IMR-90 (cell line): ENCODE data around the gene NKIRAS1. TPM values are rescaled to one million over a fixed set of nuclear protein-coding genes. Genes with fewer than 3 reads are reported as not detected.

Experiments used
- ATAC-seq: fragments of 200-7000 bp; cut with Tn5 transposase; 2 replicates; pipeline ENCODE4 v1.9.1; 2020; ENCODE audit warnings: low read depth, mild to moderate bottlenecking, moderate library complexity
- BruUV-seq: library from RNA; stranded (reverse); fragments of 400-500 nt; replicated peaks from 2 replicates; lab custom pipeline; 2021; lab: Mats Ljungman, UMichigan
- CTCF ChIA-PET: fragments of 300-600 bp; formaldehyde crosslinking; extraction: SDS; loops from one replicate; lab custom pipeline; 2021; ENCODE audit warnings: antibody characterized with exemption; lab: Yijun Ruan, JAX
- POLR2A ChIA-PET: fragments of 300-600 bp; sonication (Branson Sonifier 250); formaldehyde crosslinking; loops from one replicate; lab custom pipeline; 2022; ENCODE audit warnings: antibody characterized with exemption; ENCODE audit not compliant: unreplicated experiment; lab: Charles Lee
- DNase-seq: peaks from one replicate; pipeline ENCODE4 v3.0.0; 2013
- H2AFZ ChIP-seq: replicated peaks from 2 replicates; pipeline ENCODE3; 2013; ENCODE audit warnings: low read length, mild to moderate bottlenecking; ENCODE audit not compliant: poor library complexity
- H2AK5ac ChIP-seq: 2 replicates; pipeline ENCODE4 v1.6.1; 2013; ENCODE audit warnings: low read depth, low read length, inconsistent platforms
- H2AK9ac ChIP-seq: replicated peaks from 2 replicates; pipeline ENCODE3; 2013; ENCODE audit warnings: mild to moderate bottlenecking, low read depth, low read length, moderate library complexity; ENCODE audit not compliant: poor library complexity
- H2BK120ac ChIP-seq: 2 replicates; pipeline ENCODE4 v1.6.1; 2013; ENCODE audit warnings: low read depth, low read length, inconsistent platforms
- H2BK15ac ChIP-seq: 3 replicates; pipeline ENCODE4 v1.6.1; 2013; ENCODE audit warnings: low read depth, low read length, inconsistent platforms
- H2BK20ac ChIP-seq: 2 replicates; pipeline ENCODE4 v1.6.1; 2013; ENCODE audit warnings: low read depth, mild to moderate bottlenecking, inconsistent platforms, low read length, moderate library complexity
- H2BK5ac ChIP-seq: 2 replicates; pipeline ENCODE4 v1.6.1; 2013; ENCODE audit warnings: mild to moderate bottlenecking, low read depth, low read length, inconsistent platforms; ENCODE audit not compliant: poor library complexity, severe bottlenecking
- H3K14ac ChIP-seq: replicated peaks from 2 replicates; pipeline ENCODE4 v1.6.1; 2013; ENCODE audit warnings: low read depth, low read length, inconsistent platforms
- H3K18ac ChIP-seq: 2 replicates; pipeline ENCODE4 v1.6.1; 2013; ENCODE audit warnings: low read depth, low read length, control low read depth
- H3K23ac ChIP-seq: 2 replicates; pipeline ENCODE4 v1.6.1; 2013; ENCODE audit warnings: low read depth, low read length, inconsistent platforms
- H3K27ac ChIP-seq: 2 replicates; pipeline ENCODE4 v1.5.1; 2013; ENCODE audit warnings: mild to moderate bottlenecking, control low read depth, low read length; ENCODE audit not compliant: insufficient read depth
- H3K27me3 ChIP-seq: 2 replicates; pipeline ENCODE4 v1.6.1; 2013; ENCODE audit warnings: low read length; ENCODE audit not compliant: control insufficient read depth, insufficient read depth
- H3K36me3 ChIP-seq: 2 replicates; pipeline ENCODE4 v1.6.1; 2013; ENCODE audit warnings: low read length, mixed read lengths; ENCODE audit not compliant: control insufficient read depth, insufficient read depth
- H3K4ac ChIP-seq: 2 replicates; pipeline ENCODE4 v1.6.1; 2013; ENCODE audit warnings: low read depth, low read length, inconsistent platforms
- H3K4me1 ChIP-seq: 2 replicates; pipeline ENCODE4 v1.6.1; 2013; ENCODE audit warnings: low read length, mixed read lengths; ENCODE audit not compliant: control insufficient read depth, insufficient read depth
- H3K4me2 ChIP-seq: 2 replicates; pipeline ENCODE4 v1.6.1; 2013; ENCODE audit warnings: low read depth, mild to moderate bottlenecking, control low read depth, low read length, moderate library complexity
- H3K4me3 ChIP-seq: 2 replicates; pipeline ENCODE4 v1.5.1; 2013; ENCODE audit warnings: low read depth, mild to moderate bottlenecking, control low read depth, low read length, moderate library complexity; ENCODE audit not compliant: insufficient read depth
- H3K56ac ChIP-seq: 2 replicates; pipeline ENCODE4 v1.6.1; 2013; ENCODE audit warnings: low read length, inconsistent platforms; ENCODE audit not compliant: insufficient read depth; ENCODE audit errors: extremely low read depth
- H3K79me1 ChIP-seq, 2 experiments: 2 replicates each; pipeline ENCODE4 v1.6.1; 2013; ENCODE audit warnings: low read length in 2 of 2, inconsistent platforms in 1 of 2, low read depth in 1 of 2
- H3K9ac ChIP-seq: 2 replicates; pipeline ENCODE4 v1.6.1; 2013; ENCODE audit warnings: low read depth, low read length, control low read depth
- H3K9me1 ChIP-seq: 2 replicates; pipeline ENCODE4 v1.6.1; 2013; ENCODE audit warnings: low read length, inconsistent platforms; ENCODE audit not compliant: insufficient read depth
- H3K9me3 ChIP-seq: 2 replicates; pipeline ENCODE4 v1.6.1; 2013; ENCODE audit warnings: low read length; ENCODE audit not compliant: control insufficient read depth, insufficient read depth
- H4K20me1 ChIP-seq: 2 replicates; pipeline ENCODE4 v1.6.1; 2013; ENCODE audit warnings: low read length, inconsistent platforms; ENCODE audit not compliant: insufficient read depth
- H4K5ac ChIP-seq: 2 replicates; pipeline ENCODE4 v1.6.1; 2013; ENCODE audit warnings: mild to moderate bottlenecking, low read depth, low read length, control low read depth
- H4K8ac ChIP-seq, 2 experiments: 2 replicates each; pipeline ENCODE4 v1.6.1; 2013; ENCODE audit warnings: low read depth in 2 of 2, low read length in 2 of 2, control low read depth in 1 of 2, inconsistent platforms in 1 of 2
- H4K91ac ChIP-seq: 2 replicates; pipeline ENCODE4 v1.6.1; 2013; ENCODE audit warnings: low read depth, low read length, inconsistent platforms; ENCODE audit not compliant: insufficient read depth
- BHLHE40 ChIP-seq: fragments of 150-350 bp; IDR thresholded peaks from 2 replicates; pipeline ENCODE4 v1.6.1; 2016; ENCODE audit warnings: mild to moderate bottlenecking, low read depth, low read length
- CEBPB ChIP-seq: IDR thresholded peaks from 2 replicates; pipeline ENCODE4 v1.6.1; 2012; ENCODE audit warnings: low read depth, low read length, improper control_type of control experiment
- CHD1 ChIP-seq: IDR thresholded peaks from 2 replicates; pipeline ENCODE4 v1.6.1; 2012; ENCODE audit warnings: low read depth, low read length, improper control_type of control experiment
- CTCF ChIP-seq: conservative IDR thresholded peaks from 2 replicates; pipeline ENCODE4 v1.5.1; 2012; ENCODE audit warnings: mild to moderate bottlenecking, low read depth, low read length, improper control_type of control experiment
- ELK1 ChIP-seq: fragments of 150-350 bp; IDR thresholded peaks from 2 replicates; pipeline ENCODE4 v1.6.1; 2016; ENCODE audit warnings: low read depth, mild to moderate bottlenecking, low read length, moderate library complexity, borderline replicate concordance
- FOS ChIP-seq: fragments of 150-350 bp; IDR thresholded peaks from 2 replicates; pipeline ENCODE4 v1.6.1; 2016; ENCODE audit warnings: low read depth, low read length
- MAFK ChIP-seq: IDR thresholded peaks from 2 replicates; pipeline ENCODE4 v1.6.1; 2012; ENCODE audit warnings: low read depth, low read length, improper control_type of control experiment
- MAZ ChIP-seq: IDR thresholded peaks from 2 replicates; pipeline ENCODE4 v1.6.1; 2012; ENCODE audit warnings: low read depth, mild to moderate bottlenecking, low read length, improper control_type of control experiment, moderate library complexity, borderline replicate concordance
- MXI1 ChIP-seq: IDR thresholded peaks from 2 replicates; pipeline ENCODE4 v1.6.1; 2012; ENCODE audit warnings: low read depth, mild to moderate bottlenecking, low read length, moderate library complexity, borderline replicate concordance
- NFE2L2 ChIP-seq: fragments of 150-350 bp; IDR thresholded peaks from 2 replicates; pipeline ENCODE4 v1.6.1; 2016; ENCODE audit warnings: low read depth, mild to moderate bottlenecking, low read length
- POLR2A ChIP-seq: IDR thresholded peaks from 2 replicates; pipeline ENCODE4 v1.6.1; 2012; ENCODE audit warnings: mild to moderate bottlenecking, low read depth, low read length
- RAD21 ChIP-seq: IDR thresholded peaks from 2 replicates; pipeline ENCODE4 v1.6.1; 2012; ENCODE audit warnings: low read length, improper control_type of control experiment
- RCOR1 ChIP-seq: IDR thresholded peaks from 2 replicates; pipeline ENCODE4 v1.6.1; 2012; ENCODE audit warnings: mild to moderate bottlenecking, low read length, improper control_type of control experiment; ENCODE audit not compliant: insufficient replicate concordance
- RFX5 ChIP-seq: IDR thresholded peaks from 2 replicates; pipeline ENCODE4 v1.8.0; 2012; ENCODE audit warnings: low read depth, mild to moderate bottlenecking, low read length, moderate library complexity
- USF2 ChIP-seq: fragments of 150-350 bp; IDR thresholded peaks from 2 replicates; pipeline ENCODE4 v1.6.1; 2017; ENCODE audit warnings: mild to moderate bottlenecking, antibody characterized with exemption, low read length, low read depth
- WGBS, 2 experiments: methylation state at CpG; one replicate each; pipeline versions ENCODE4 v1.1.5 to v1.1.7; 2013; ENCODE audit warnings: missing lambda C conversion rate in 2 of 2; ENCODE audit not compliant: insufficient read length in 1 of 2; ENCODE audit errors: extremely low coverage in 2 of 2; 5-methylcytosine and 5-hydroxymethylcytosine counted together
- dilution Hi-C: fragments of 300-500 bp; cut with HindIII; formaldehyde crosslinking; loops from one replicate; pipeline ENCODE4 v1.14.3; 2018; ENCODE audit warnings: low sequenced_read_pairs; ENCODE audit not compliant: unreplicated experiment
- in situ Hi-C: fragments of 300-500 bp; cut with MboI; formaldehyde crosslinking; loops from 3 replicates; pipeline ENCODE4 v1.14.3; 2019; ENCODE audit warnings: low sequenced_read_pairs, inconsistent platforms, mixed read lengths
- intact Hi-C: fragments of 100-400 bp; cut with micrococcal nuclease; formaldehyde crosslinking; loops from 2 replicates; pipeline ENCODE4 v1.10.0; 2022
- polyA plus RNA-seq, 3 experiments: library from polyadenylated mRNA; depleted of rRNA; stranded (reverse); fragments of >200 nt; gene quantifications; 2 replicates each; pipeline ENCODE4 v1.2.3, GENCODE V29; 2012; ENCODE audit warnings: low replicate concordance in 1 of 3
- total RNA-seq: library from RNA; depleted of rRNA; stranded (reverse); fragments of >200 nt; gene quantifications from 2 replicates; pipeline ENCODE4 v1.2.3, GENCODE V29; 2012

Gene NKIRAS1
- total and polyA plus RNA-seq, 2 of the 4 experiments (the other 2 are of a cell fraction), result 6.1 to 6.8 TPM

GRCh38 chr3:23889386-23889785 is 27.4 kb downstream of the NKIRAS1 start:
- Histone ChIP-seq H3K18ac (no peak overlapping the region), H3K9me3 (no peaks in the 10 kb centered on the region), H3K27me3 (no peaks in the 10 kb centered on the region), H3K14ac (no peak overlapping the region), H3K36me3 (peaks cover 9% of the 10 kb centered on the region), H2BK20ac (no peak overlapping the region), H3K4me2 (no peak overlapping the region), H3K9me1 (peaks cover 3% of the 10 kb centered on the region; the same call in 1 of the 2 replicates), H2AK5ac (no peak overlapping the region), H4K91ac (no peak overlapping the region), H2BK120ac (no peak overlapping the region), H4K8ac (no peak overlapping the region), H2AFZ (no peak overlapping the region), H3K56ac (no peak overlapping the region), H3K4me3 (no peak overlapping the region), H3K4me1 (no peaks in the 10 kb centered on the region), H3K79me1 (peaks cover 22 to 25% of the 10 kb centered on the region in 2 experiments), H3K27ac (no peak overlapping the region), H4K20me1 (peaks cover 6% of the 10 kb centered on the region; the same call in 1 of the 2 replicates), H2BK15ac (no peak overlapping the region), H3K9ac (no peak overlapping the region), H4K5ac (no peak overlapping the region), H3K23ac (no peak overlapping the region), H2AK9ac (no peak overlapping the region), H2BK5ac (no peak overlapping the region), H3K4ac (no peak overlapping the region)
- WGBS, 2 experiments, result no CpG with 5 or more reads among the region's 2 CpGs
- ChIA-PET POLR2A (no interaction called here), CTCF (interaction anchor here (1.1 to 1.3 kb wide), 4 partner anchors 8 to 793 kb away, joined by 3 to 5 read pairs (median 4); partner anchors contain the start of genes NKIRAS1 and RPL15)
- ATAC-seq (no peak), DNase-seq (no peak)
- TF ChIP-seq NFE2L2 (no peak), ELK1 (no peak), CEBPB (no peak), USF2 (no peak), MXI1 (no peak), POLR2A (no peak), MAZ (no peak), FOS (no peak), CTCF (no peak), RFX5 (no peak), RAD21 (no peak), CHD1 (no peak), RCOR1 (no peak), MAFK (no peak), BHLHE40 (no peak)
- dilution Hi-C loops (no loop called here), in situ Hi-C loops (loop anchor here (25.0 kb wide), 2 partner anchors 348 to 798 kb away; no protein-coding TSS in a partner anchor), intact Hi-C loops (loop anchor here (2.0 kb wide), 1 partner anchor 349 kb away; no protein-coding TSS in a partner anchor)
- BruUV-seq, result no TSS peak
